ENCODE data around the gene CNTN4. TPM values are rescaled to one million over a fixed set of nuclear protein-coding genes. Genes with fewer than 3 reads are reported as not detected.

Gene CNTN4
- total RNA-seq, 1 donor from 2014 or later: 0.52 TPM

DNA sequence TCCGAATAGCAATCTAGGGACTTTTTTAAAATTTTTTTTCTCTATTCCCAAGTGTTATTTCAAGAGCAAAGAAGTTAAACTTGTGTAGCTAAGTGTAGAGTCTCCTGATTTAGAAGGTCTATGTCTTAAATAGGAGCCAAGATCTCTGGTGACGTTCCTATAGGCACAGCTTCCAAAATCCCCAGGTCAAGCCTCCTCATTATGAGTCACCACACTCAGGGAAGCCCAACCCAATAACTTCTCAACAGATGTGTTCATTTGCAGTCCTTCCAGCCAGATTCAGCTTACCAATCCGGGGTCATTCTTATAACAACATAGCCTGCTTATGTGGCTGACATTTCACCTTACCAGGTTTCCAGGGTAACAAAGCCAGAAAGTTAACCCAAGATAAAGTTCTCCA lies 741.2 kb downstream of the CNTN4 start:
- peaks cover 19% of the 10 kb centered on the region for H3K9me3 Mint-ChIP-seq (ENCODE audit: low read depth)
- no peak overlapping the region for H3K4me3 Mint-ChIP-seq (ENCODE audit: unreplicated experiment)
- no peaks in the 10 kb centered on the region for H3K36me3 Mint-ChIP-seq (ENCODE audit: low read depth)
- no peaks in the 10 kb centered on the region for H3K4me1 Mint-ChIP-seq (ENCODE audit: low read depth)
- H3K27me3 Mint-ChIP-seq (ENCODE audit: low read depth): no peaks in the 10 kb centered on the region
- no peak overlapping the region for H3K27ac Mint-ChIP-seq (ENCODE audit: unreplicated experiment)
- TF ChIP-seq, protein P1, sequence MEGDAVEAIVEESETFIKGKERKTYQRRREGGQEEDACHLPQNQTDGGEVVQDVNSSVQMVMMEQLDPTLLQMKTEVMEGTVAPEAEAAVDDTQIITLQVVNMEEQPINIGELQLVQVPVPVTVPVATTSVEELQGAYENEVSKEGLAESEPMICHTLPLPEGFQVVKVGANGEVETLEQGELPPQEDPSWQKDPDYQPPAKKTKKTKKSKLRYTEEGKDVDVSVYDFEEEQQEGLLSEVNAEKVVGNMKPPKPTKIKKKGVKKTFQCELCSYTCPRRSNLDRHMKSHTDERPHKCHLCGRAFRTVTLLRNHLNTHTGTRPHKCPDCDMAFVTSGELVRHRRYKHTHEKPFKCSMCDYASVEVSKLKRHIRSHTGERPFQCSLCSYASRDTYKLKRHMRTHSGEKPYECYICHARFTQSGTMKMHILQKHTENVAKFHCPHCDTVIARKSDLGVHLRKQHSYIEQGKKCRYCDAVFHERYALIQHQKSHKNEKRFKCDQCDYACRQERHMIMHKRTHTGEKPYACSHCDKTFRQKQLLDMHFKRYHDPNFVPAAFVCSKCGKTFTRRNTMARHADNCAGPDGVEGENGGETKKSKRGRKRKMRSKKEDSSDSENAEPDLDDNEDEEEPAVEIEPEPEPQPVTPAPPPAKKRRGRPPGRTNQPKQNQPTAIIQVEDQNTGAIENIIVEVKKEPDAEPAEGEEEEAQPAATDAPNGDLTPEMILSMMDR (IDR thresholded peaks at IDR 0.05): no peak
- DNase-seq (ENCODE audit: low spot score): no peak

DNA sequence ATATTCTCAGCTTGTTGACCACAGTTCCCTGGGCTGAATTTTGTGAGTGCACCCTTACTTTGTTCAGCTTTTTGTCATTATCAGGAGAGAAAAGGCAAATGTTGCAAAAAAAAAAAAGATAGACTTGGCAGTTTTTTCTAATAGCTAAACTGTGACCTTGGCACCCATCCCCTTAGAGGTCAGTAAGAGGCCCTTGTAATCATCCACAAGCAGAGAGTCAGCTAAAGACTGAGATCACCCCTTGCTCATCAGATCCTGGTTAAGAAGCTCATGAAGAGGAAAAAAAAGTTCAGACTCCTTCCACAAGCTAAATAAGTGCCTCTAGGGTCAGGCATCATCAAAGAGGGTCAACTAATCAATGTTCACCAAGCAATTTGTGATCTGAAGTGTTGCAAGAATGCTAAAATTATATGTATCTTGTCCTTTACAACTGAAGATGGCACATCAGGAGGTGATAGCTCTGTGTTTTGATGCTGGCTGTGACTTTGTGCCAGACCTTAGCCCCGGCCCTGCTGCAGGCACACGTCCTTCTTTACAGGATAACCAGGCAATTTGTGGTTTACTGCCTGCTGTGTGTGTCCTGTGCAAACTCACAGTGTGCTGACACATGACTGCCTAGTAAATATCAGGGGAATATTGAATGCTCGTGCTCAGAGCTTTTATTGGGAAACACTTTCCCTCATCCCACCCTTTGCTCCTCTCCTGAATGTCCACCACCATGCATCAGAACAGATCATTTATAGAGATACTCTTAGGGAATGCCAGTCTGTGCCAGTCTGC lies 748.6 kb downstream of the CNTN4 start:
- no peak overlapping the region for H3K4me3 Mint-ChIP-seq (ENCODE audit: unreplicated experiment)

DNA sequence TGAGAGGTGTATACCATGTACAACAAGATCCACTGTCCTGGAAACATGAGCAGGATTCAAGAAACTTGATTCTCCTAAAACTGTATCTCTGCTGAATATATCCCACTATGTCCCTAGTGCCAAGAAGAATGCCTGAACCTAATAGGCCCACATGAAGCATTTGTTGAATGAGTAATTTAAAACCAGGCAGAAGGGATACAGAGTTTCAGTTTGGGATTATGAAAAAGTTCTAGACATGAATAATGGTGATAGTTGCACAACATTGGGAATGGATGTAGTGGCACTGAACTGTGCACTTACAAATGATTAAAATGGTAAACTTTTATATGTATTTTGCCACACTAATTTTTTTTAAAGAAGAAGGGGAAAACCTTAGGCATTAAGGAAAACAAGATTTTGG lies 750.4 kb downstream of the CNTN4 start:
- no peak overlapping the region for H3K4me3 Mint-ChIP-seq (ENCODE audit: unreplicated experiment)
- no peak for DNase-seq (ENCODE audit: low spot score)
- H3K27ac Mint-ChIP-seq (ENCODE audit: unreplicated experiment): no peak overlapping the region
- H3K36me3 Mint-ChIP-seq (ENCODE audit: low read depth): no peaks in the 10 kb centered on the region
- TF ChIP-seq, protein P1 (IDR thresholded peaks at IDR 0.05): no peak
- no peaks in the 10 kb centered on the region for H3K27me3 Mint-ChIP-seq (ENCODE audit: low read depth)
- no peaks in the 10 kb centered on the region for H3K4me1 Mint-ChIP-seq (ENCODE audit: low read depth)
- peaks cover 13% of the 10 kb centered on the region for H3K9me3 Mint-ChIP-seq (ENCODE audit: low read depth)

More for the DNA sequence above, 748.6 kb downstream of the CNTN4 start:
- Mint-ChIP-seq H3K27me3 (ENCODE audit: low read depth) (no peaks in the 10 kb centered on the region), H3K36me3 (ENCODE audit: low read depth) (no peaks in the 10 kb centered on the region), H3K4me1 (ENCODE audit: low read depth) (no peaks in the 10 kb centered on the region), H3K9me3 (ENCODE audit: low read depth) (peaks cover 22% of the 10 kb centered on the region), H3K27ac (ENCODE audit: unreplicated experiment) (no peak overlapping the region)
- TF ChIP-seq, protein P1 (IDR thresholded peaks at IDR 0.05): no peak
- DNase-seq (ENCODE audit: low spot score): no peak

DNA sequence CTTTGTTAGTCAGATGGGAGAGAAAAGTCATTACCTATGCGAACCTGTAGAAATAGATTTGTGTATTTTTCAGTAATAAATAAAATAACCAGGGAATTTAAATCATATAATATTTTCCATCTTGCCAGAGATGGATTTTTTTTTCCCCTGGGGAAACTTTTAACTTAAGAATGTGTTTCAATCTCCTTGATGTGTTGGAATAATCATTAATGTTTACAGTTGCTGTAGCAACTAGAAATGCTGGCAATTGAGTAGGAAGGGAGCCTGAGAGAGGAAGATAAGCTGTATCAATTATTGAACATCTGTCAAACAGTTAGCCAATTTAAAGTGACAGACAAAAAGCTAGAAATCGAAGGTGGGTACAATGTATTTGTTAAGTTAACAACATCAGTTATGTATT lies 752.0 kb downstream of the CNTN4 start:
- H3K36me3 Mint-ChIP-seq (ENCODE audit: low read depth): no peaks in the 10 kb centered on the region
- DNase-seq (ENCODE audit: low spot score): no peak
- no peak overlapping the region for H3K4me3 Mint-ChIP-seq (ENCODE audit: unreplicated experiment)
- H3K4me1 Mint-ChIP-seq (ENCODE audit: low read depth): no peaks in the 10 kb centered on the region
- TF ChIP-seq, protein P1 (IDR thresholded peaks at IDR 0.05): no peak
- H3K27me3 Mint-ChIP-seq (ENCODE audit: low read depth): no peaks in the 10 kb centered on the region
- H3K9me3 Mint-ChIP-seq (ENCODE audit: low read depth): peaks cover 13% of the 10 kb centered on the region
- H3K27ac Mint-ChIP-seq (ENCODE audit: unreplicated experiment): no peak overlapping the region

DNA sequence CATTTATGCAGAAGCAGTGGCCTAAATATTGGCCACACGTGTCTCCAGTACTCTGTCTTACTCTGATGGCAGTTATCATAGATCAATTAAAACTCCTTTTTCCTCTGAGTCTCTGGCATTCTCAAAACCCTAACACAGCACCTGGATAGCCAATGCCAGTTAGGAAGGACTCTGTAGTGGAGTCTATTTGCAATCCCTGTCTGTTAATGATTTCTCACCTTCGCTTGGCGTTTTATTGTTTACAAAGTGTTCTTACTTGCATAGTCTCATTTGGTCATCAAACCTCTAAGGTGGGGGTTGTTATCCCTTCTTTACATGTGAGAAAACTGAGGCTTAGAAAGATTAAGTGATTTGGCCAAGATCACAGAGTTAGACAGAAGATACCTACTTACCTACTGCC lies 752.7 kb downstream of the CNTN4 start:
- TF ChIP-seq, protein P1 (IDR thresholded peaks at IDR 0.05): no peak
- no peaks in the 10 kb centered on the region for H3K36me3 Mint-ChIP-seq (ENCODE audit: low read depth)
- no peak for DNase-seq (ENCODE audit: low spot score)
- peaks cover 12% of the 10 kb centered on the region for H3K9me3 Mint-ChIP-seq (ENCODE audit: low read depth)
- H3K4me1 Mint-ChIP-seq (ENCODE audit: low read depth): no peaks in the 10 kb centered on the region
- H3K4me3 Mint-ChIP-seq (ENCODE audit: unreplicated experiment): no peak overlapping the region
- no peak overlapping the region for H3K27ac Mint-ChIP-seq (ENCODE audit: unreplicated experiment)
- H3K27me3 Mint-ChIP-seq (ENCODE audit: low read depth): no peaks in the 10 kb centered on the region

Data from chondrocyte (in vitro differentiated cells).